ENCODE measurements around the gene SHROOM4. TPM values are rescaled to one million over a fixed set of nuclear protein-coding genes. Genes with fewer than 3 reads are reported as not detected.

The SHROOM4 gene
- total RNA-seq, 1 experiment from 2014 or later: 0.05 TPM

GRCh38 chrX:50671661-50672060, 142.3 kb downstream of the SHROOM4 start:
- no peak overlapping the region for H3K27ac ChIP-seq (ENCODE audit: low read depth, low read length)
- DNase-seq (ENCODE audit: low read depth, low spot score) (no peak), ATAC-seq (no peak)
- no peaks in the 10 kb centered on the region for H3K79me2 ChIP-seq (ENCODE audit: insufficient read depth, low read length)
- H4K20me1 ChIP-seq (ENCODE audit: insufficient read depth): no peaks in the 10 kb centered on the region
- TF ChIP-seq SRF (IDR thresholded peaks at IDR 0.05; ENCODE audit: low read depth): no peak
- no peak for TF ChIP-seq ELF1 (IDR thresholded peaks at IDR 0.05; ENCODE audit: borderline replicate concordance, low read depth)
- TF ChIP-seq ZBTB33 (IDR thresholded peaks at IDR 0.05; ENCODE audit: extremely low read depth, insufficient replicate concordance, low read length): no peak
- RAD21 ChIA-PET (ENCODE audit: low non-redundant PET in 1 of 2, low total read pairs in 2 of 2, uncharacterized antibody in 2 of 2, unreplicated experiment in 2 of 2): no interaction called here
- no peak overlapping the region for H3K9ac ChIP-seq (ENCODE audit: low read length)
- no peak overlapping the region for H2AFZ ChIP-seq (ENCODE audit: low read depth, low read length, poor library complexity, severe bottlenecking)
- no peaks in the 10 kb centered on the region for H3K9me2 ChIP-seq (ENCODE audit: insufficient read depth)
- H3K36me3 ChIP-seq (ENCODE audit: control insufficient read depth in 1 of 2, insufficient read depth in 2 of 2, low read length in 2 of 2): no peaks in the 10 kb centered on the region
- H3K27me3 ChIP-seq (ENCODE audit: insufficient read depth, low read length): no peaks in the 10 kb centered on the region
- no peak overlapping the region for H3K4me3 ChIP-seq (replicated peaks in 1 of 2; ENCODE audit: low read depth in 1 of 2, low read length in 2 of 2)
- intact Hi-C loops (cut with micrococcal nuclease): no loop called here
- no TSS peak for BruUV-seq (replicated peaks)
- no peak overlapping the region for H3K4me2 ChIP-seq (ENCODE audit: low read length)
- POLR2A ChIA-PET: no interaction called here
- CTCF ChIA-PET: no interaction called here
- no peaks in the 10 kb centered on the region for H3K4me1 ChIP-seq (ENCODE audit: control insufficient read depth in 1 of 2, insufficient read depth in 2 of 2, low read length in 2 of 2)
- no peaks in the 10 kb centered on the region for H3K9me3 ChIP-seq (ENCODE audit: control insufficient read depth in 1 of 2, insufficient read depth in 1 of 2, low read depth in 1 of 2, low read length in 2 of 2)

DNA sequence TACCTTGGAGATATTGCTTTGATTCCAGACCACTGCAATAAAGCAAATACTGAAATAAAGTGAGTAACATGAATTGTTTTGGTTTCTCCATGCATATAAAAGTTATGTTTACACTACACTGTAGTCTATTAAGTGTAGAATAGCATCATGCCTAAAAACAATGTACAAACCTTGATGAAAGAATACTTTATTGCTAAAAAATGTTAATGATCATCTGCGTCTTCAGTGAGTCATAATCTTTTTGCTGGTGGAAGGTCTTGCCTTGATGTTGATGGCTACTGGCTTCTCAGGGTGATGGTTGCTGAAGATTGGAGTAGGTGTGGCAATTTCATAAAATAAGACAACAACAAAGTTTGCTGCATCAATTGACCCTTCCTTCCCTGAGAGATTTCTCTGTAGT, 145.1 kb downstream of the SHROOM4 start:
- no peaks in the 10 kb centered on the region for H3K36me3 ChIP-seq (ENCODE audit: control insufficient read depth in 1 of 2, insufficient read depth in 2 of 2, low read length in 2 of 2)
- no peaks in the 10 kb centered on the region for H3K27me3 ChIP-seq (ENCODE audit: insufficient read depth, low read length)
- no peaks in the 10 kb centered on the region for H3K9me2 ChIP-seq (ENCODE audit: insufficient read depth)
- H3K9ac ChIP-seq (ENCODE audit: low read length): no peak overlapping the region
- no peaks in the 10 kb centered on the region for H4K20me1 ChIP-seq (ENCODE audit: insufficient read depth)
- no TSS peak for BruUV-seq (replicated peaks)
- H3K4me2 ChIP-seq (ENCODE audit: low read length): no peak overlapping the region
- no peak for DNase-seq (ENCODE audit: low read depth, low spot score)
- ATAC-seq: no peak
- H3K4me1 ChIP-seq (ENCODE audit: control insufficient read depth in 1 of 2, insufficient read depth in 2 of 2, low read length in 2 of 2): no peaks in the 10 kb centered on the region
- no peak overlapping the region for H3K27ac ChIP-seq (ENCODE audit: low read depth, low read length)
- ChIA-PET POLR2A (no interaction called here), CTCF (no interaction called here), RAD21 (ENCODE audit: low non-redundant PET in 1 of 2, low total read pairs in 2 of 2, uncharacterized antibody in 2 of 2, unreplicated experiment in 2 of 2) (no interaction called here)
- no peak overlapping the region for H3K4me3 ChIP-seq (replicated peaks in 1 of 2; ENCODE audit: low read depth in 1 of 2, low read length in 2 of 2)
- H3K9me3 ChIP-seq (ENCODE audit: control insufficient read depth in 1 of 2, insufficient read depth in 1 of 2, low read depth in 1 of 2, low read length in 2 of 2): no peaks in the 10 kb centered on the region
- intact Hi-C loops (cut with micrococcal nuclease): no loop called here
- H2AFZ ChIP-seq (ENCODE audit: low read depth, low read length, poor library complexity, severe bottlenecking): no peak overlapping the region
- H3K79me2 ChIP-seq (ENCODE audit: insufficient read depth, low read length): no peaks in the 10 kb centered on the region
- TF ChIP-seq FOSL1 (IDR thresholded peaks at IDR 0.05; ENCODE audit: low read depth): no peak
- TF ChIP-seq, protein P1, sequence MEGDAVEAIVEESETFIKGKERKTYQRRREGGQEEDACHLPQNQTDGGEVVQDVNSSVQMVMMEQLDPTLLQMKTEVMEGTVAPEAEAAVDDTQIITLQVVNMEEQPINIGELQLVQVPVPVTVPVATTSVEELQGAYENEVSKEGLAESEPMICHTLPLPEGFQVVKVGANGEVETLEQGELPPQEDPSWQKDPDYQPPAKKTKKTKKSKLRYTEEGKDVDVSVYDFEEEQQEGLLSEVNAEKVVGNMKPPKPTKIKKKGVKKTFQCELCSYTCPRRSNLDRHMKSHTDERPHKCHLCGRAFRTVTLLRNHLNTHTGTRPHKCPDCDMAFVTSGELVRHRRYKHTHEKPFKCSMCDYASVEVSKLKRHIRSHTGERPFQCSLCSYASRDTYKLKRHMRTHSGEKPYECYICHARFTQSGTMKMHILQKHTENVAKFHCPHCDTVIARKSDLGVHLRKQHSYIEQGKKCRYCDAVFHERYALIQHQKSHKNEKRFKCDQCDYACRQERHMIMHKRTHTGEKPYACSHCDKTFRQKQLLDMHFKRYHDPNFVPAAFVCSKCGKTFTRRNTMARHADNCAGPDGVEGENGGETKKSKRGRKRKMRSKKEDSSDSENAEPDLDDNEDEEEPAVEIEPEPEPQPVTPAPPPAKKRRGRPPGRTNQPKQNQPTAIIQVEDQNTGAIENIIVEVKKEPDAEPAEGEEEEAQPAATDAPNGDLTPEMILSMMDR (IDR thresholded peaks at IDR 0.05 in 2 of 3, conservative IDR thresholded peaks at IDR 0.05 in 1 of 3; ENCODE audit: borderline replicate concordance in 1 of 3, insufficient read depth in 1 of 3, low read depth in 2 of 3, low read length in 2 of 3): no peak
- TF ChIP-seq, protein P2, sequence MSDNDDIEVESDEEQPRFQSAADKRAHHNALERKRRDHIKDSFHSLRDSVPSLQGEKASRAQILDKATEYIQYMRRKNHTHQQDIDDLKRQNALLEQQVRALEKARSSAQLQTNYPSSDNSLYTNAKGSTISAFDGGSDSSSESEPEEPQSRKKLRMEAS (IDR thresholded peaks at IDR 0.05): no peak
- TF ChIP-seq REST (IDR thresholded peaks at IDR 0.05; ENCODE audit: low read depth): no peak
- TF ChIP-seq EGR1 (IDR thresholded peaks at IDR 0.05; ENCODE audit: low read depth): no peak
- TF ChIP-seq, protein P3, sequence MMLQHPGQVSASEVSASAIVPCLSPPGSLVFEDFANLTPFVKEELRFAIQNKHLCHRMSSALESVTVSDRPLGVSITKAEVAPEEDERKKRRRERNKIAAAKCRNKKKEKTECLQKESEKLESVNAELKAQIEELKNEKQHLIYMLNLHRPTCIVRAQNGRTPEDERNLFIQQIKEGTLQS (IDR thresholded peaks at IDR 0.05): no peak
- no peak for TF ChIP-seq YY1 (IDR thresholded peaks at IDR 0.05; ENCODE audit: extremely low read depth, insufficient replicate concordance, low read depth, low read length)
- TF ChIP-seq POLR2AphosphoS5 (IDR thresholded peaks at IDR 0.05; ENCODE audit: low read depth, low read length): no peak
- TF ChIP-seq JUND (IDR thresholded peaks at IDR 0.05): no peak
- TF ChIP-seq ZFX (IDR thresholded peaks at IDR 0.05): no peak
